MM.1S (cell line): ENCODE data around the gene SGMS1.

Experiments used
- EZH2 ChIP-seq: fragments of 300-600 bp; sonication (generic); optimal IDR thresholded peaks from 2 replicates; pipeline ENCODE3; 2017; ENCODE audit warnings: low read depth, mild to moderate bottlenecking, antibody characterized with exemption, low read length, mixed read lengths
- TF ChIP-seq, protein P1 (sequence below): fragments of 300-600 bp; sonication (generic); IDR thresholded peaks from 2 replicates; pipeline ENCODE4 v1.5.1; 2016; ENCODE audit warnings: antibody characterized with exemption, low read length, mixed read lengths

DNA sequence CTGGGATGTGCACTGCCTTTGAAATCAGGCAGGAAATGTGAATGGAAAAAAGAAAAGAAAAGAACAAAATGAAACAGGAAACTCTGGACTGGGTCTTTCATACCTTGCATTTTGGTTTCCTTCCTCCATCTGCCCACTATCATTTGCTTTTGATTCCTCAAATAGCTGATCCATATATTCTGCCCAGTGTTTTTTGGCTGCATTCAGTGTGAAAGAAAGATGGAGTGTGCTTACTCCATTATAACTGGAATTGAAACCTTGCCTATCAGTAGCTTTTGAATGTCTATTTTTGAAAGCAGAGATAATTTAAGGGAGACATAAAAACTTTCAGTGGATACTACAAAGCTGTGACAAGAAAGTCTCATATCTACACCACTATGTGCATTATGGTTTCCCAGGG lies 308.3 kb downstream of the SGMS1 start:
- no peak for TF ChIP-seq EZH2
- TF ChIP-seq, protein P1, sequence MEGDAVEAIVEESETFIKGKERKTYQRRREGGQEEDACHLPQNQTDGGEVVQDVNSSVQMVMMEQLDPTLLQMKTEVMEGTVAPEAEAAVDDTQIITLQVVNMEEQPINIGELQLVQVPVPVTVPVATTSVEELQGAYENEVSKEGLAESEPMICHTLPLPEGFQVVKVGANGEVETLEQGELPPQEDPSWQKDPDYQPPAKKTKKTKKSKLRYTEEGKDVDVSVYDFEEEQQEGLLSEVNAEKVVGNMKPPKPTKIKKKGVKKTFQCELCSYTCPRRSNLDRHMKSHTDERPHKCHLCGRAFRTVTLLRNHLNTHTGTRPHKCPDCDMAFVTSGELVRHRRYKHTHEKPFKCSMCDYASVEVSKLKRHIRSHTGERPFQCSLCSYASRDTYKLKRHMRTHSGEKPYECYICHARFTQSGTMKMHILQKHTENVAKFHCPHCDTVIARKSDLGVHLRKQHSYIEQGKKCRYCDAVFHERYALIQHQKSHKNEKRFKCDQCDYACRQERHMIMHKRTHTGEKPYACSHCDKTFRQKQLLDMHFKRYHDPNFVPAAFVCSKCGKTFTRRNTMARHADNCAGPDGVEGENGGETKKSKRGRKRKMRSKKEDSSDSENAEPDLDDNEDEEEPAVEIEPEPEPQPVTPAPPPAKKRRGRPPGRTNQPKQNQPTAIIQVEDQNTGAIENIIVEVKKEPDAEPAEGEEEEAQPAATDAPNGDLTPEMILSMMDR, result no peak
